ENCODE data around the gene USP31. TPM values are rescaled to one million over a fixed set of nuclear protein-coding genes. Genes with fewer than 3 reads are reported as not detected.

The USP31 gene
- total RNA-seq, 1 experiment from 2014 or later: 3.0 TPM

GRCh38 chr16:23074423-23074822, 74.8 kb downstream of the USP31 start:
- in situ Hi-C loops (cut with HindIII; ENCODE audit: low sequenced_read_pairs): no loop called here
- DNase-seq (ENCODE audit: low spot score): no peak

GRCh38 chr16:23072769-23073549, 76.3 kb downstream of the USP31 start:
- in situ Hi-C loops (cut with HindIII; ENCODE audit: low sequenced_read_pairs): no loop called here
- no peak for DNase-seq (ENCODE audit: low spot score)

GRCh38 chr16:23072084-23072599, 77.1 kb downstream of the USP31 start:
- in situ Hi-C loops (cut with HindIII; ENCODE audit: low sequenced_read_pairs): no loop called here
- DNase-seq (ENCODE audit: low spot score): peak; percentile 38

- DNase-seq (ENCODE audit: low spot score): peak; percentile 26
- in situ Hi-C loops (cut with HindIII; ENCODE audit: low sequenced_read_pairs): no loop called here
These were observed 77.8 kb downstream of the USP31 start for GRCh38 chr16:23071196-23072083.

GRCh38 chr16:23069844-23070243, 79.4 kb downstream of the USP31 start:
- DNase-seq (ENCODE audit: low spot score): no peak
- in situ Hi-C loops (cut with HindIII; ENCODE audit: low sequenced_read_pairs): no loop called here

- in situ Hi-C loops (cut with HindIII; ENCODE audit: low sequenced_read_pairs): no loop called here
- no peak for DNase-seq (ENCODE audit: low spot score)
These were observed 81.0 kb downstream of the USP31 start for GRCh38 chr16:23068079-23068736.

GRCh38 chr16:23066676-23067075, 82.6 kb downstream of the USP31 start:
- no peak for DNase-seq (ENCODE audit: low spot score)
- in situ Hi-C loops (cut with HindIII; ENCODE audit: low sequenced_read_pairs): no loop called here

GRCh38 chr16:23064639-23065038, 84.6 kb downstream of the USP31 start:
- in situ Hi-C loops (cut with HindIII; ENCODE audit: low sequenced_read_pairs): no loop called here
- no peak for DNase-seq (ENCODE audit: low spot score)

- no peak for DNase-seq (ENCODE audit: low spot score)
- in situ Hi-C loops (cut with HindIII; ENCODE audit: low sequenced_read_pairs): no loop called here
These were observed 86.7 kb downstream of the USP31 start for GRCh38 chr16:23062524-23062923.

GRCh38 chr16:23061669-23062068, 87.6 kb downstream of the USP31 start:
- in situ Hi-C loops (cut with HindIII; ENCODE audit: low sequenced_read_pairs): no loop called here
- DNase-seq (ENCODE audit: low spot score): no peak

- DNase-seq (ENCODE audit: low spot score): peak; percentile 83
- in situ Hi-C loops (cut with HindIII; ENCODE audit: low sequenced_read_pairs): no loop called here
These were observed 88.6 kb downstream of the USP31 start for GRCh38 chr16:23060458-23061320.

- no peak for DNase-seq (ENCODE audit: low spot score)
- in situ Hi-C loops (cut with HindIII; ENCODE audit: low sequenced_read_pairs): no loop called here
These were observed 89.8 kb downstream of the USP31 start for GRCh38 chr16:23059433-23059832.

- in situ Hi-C loops (cut with HindIII; ENCODE audit: low sequenced_read_pairs): no loop called here
- no peak for DNase-seq (ENCODE audit: low spot score)
These were observed 90.7 kb downstream of the USP31 start for GRCh38 chr16:23058576-23058975.

- DNase-seq (ENCODE audit: low spot score): no peak
- in situ Hi-C loops (cut with HindIII; ENCODE audit: low sequenced_read_pairs): no loop called here
These were observed 92.1 kb downstream of the USP31 start for GRCh38 chr16:23057013-23057596.

GRCh38 chr16:23055481-23055880, 93.8 kb downstream of the USP31 start:
- DNase-seq (ENCODE audit: low spot score): no peak
- in situ Hi-C loops (cut with HindIII; ENCODE audit: low sequenced_read_pairs): no loop called here

GRCh38 chr16:23052908-23053580, 96.2 kb downstream of the USP31 start:
- in situ Hi-C loops (cut with HindIII; ENCODE audit: low sequenced_read_pairs): no loop called here
- DNase-seq (ENCODE audit: low spot score): no peak

GRCh38 chr16:23052221-23052620, 97.0 kb downstream of the USP31 start:
- DNase-seq (ENCODE audit: low spot score): no peak
- in situ Hi-C loops (cut with HindIII; ENCODE audit: low sequenced_read_pairs): no loop called here

GRCh38 chr16:23051587-23051986, 97.7 kb downstream of the USP31 start:
- DNase-seq (ENCODE audit: low spot score): no peak
- in situ Hi-C loops (cut with HindIII; ENCODE audit: low sequenced_read_pairs): no loop called here
